ENCODE measurements around the gene GLRX5.

- TF ChIP-seq CTCF (IDR thresholded peaks at IDR 0.05) = no peak
- TF ChIP-seq NR2C2 (CRISPR knock-in tag; IDR thresholded peaks at IDR 0.05) = no peak
- TF ChIP-seq USF2 (CRISPR knock-in tag; IDR thresholded peaks at IDR 0.05) = no peak
- no peak for TF ChIP-seq ARID4B (CRISPR knock-in tag; IDR thresholded peaks at IDR 0.05; ENCODE audit: borderline replicate concordance)
- no peak for TF ChIP-seq NFYB (CRISPR knock-in tag; conservative IDR thresholded peaks at IDR 0.05; ENCODE audit: low read depth)
- TF ChIP-seq SMAD3 (CRISPR knock-in tag; IDR thresholded peaks at IDR 0.05; ENCODE audit: borderline replicate concordance) = no peak
- no peak for TF ChIP-seq CREB1 (CRISPR knock-in tag; IDR thresholded peaks at IDR 0.05)
These were observed 47.8 kb upstream of the GLRX5 start for GRCh38 chr14:95486875-95487668.

All from WTC11 (cell line).